ENCODE data around the gene HSPA12A.

DNA sequence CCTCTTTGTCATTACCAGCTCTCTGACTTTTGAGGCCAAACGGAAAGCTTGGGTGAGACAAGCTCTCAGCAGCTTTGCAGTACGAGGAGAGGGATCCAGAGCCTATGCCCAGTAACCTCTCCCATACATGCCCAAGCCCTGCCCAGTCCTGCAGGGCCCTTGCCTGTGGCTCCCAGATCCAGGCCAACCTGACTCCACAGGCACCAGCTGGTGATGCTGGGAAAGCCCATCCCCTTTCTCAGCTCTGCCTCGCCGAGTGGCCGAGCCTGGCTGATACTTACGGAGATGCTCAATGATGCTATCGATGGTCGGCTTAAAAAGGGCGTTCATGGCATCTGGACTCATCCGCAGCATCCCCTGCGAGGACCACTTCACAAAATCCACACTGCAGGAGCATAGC is 66.2 kb downstream of the HSPA12A start:
- no peak for TF ChIP-seq EZH2 (IDR thresholded peaks at IDR 0.05; ENCODE audit: low read length)
- TF ChIP-seq, protein P1, sequence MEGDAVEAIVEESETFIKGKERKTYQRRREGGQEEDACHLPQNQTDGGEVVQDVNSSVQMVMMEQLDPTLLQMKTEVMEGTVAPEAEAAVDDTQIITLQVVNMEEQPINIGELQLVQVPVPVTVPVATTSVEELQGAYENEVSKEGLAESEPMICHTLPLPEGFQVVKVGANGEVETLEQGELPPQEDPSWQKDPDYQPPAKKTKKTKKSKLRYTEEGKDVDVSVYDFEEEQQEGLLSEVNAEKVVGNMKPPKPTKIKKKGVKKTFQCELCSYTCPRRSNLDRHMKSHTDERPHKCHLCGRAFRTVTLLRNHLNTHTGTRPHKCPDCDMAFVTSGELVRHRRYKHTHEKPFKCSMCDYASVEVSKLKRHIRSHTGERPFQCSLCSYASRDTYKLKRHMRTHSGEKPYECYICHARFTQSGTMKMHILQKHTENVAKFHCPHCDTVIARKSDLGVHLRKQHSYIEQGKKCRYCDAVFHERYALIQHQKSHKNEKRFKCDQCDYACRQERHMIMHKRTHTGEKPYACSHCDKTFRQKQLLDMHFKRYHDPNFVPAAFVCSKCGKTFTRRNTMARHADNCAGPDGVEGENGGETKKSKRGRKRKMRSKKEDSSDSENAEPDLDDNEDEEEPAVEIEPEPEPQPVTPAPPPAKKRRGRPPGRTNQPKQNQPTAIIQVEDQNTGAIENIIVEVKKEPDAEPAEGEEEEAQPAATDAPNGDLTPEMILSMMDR (optimal IDR thresholded peaks at IDR 0.05 in 1 of 3, IDR thresholded peaks at IDR 0.05 in 1 of 3, conservative IDR thresholded peaks at IDR 0.05 in 1 of 3; ENCODE audit: extremely low read depth in 1 of 3, insufficient read depth in 2 of 3, low read length in 3 of 3): no peak

Data from keratinocyte (primary cell).